GM19438 (cell line): ENCODE data around the gene GCLC.
"Not testable (repeated sequence)": the region's sequence is repeated elsewhere in the genome, so short reads cannot be mapped to it uniquely, and the experiment has no call there.

Experiments
- ATAC-seq: cut with Tn5 transposase; IDR thresholded peaks from one replicate; pipeline ENCODE4 v1.9.1; 2021; ENCODE audit warnings: low read depth; ENCODE audit not compliant: unreplicated experiment

GCLC gene

GRCh38 chr6:53495506-53496499, 49.1 kb downstream of the GCLC start:
- no peak for ATAC-seq

- ATAC-seq, result no peak
Observed at GRCh38 chr6:53494076-53494475, 50.8 kb downstream of the GCLC start.

GRCh38 chr6:53493635-53494025, 51.3 kb downstream of the GCLC start:
- ATAC-seq, result no peak

- ATAC-seq, result no peak
Observed at GRCh38 chr6:53492860-53493634, 51.9 kb downstream of the GCLC start.

- ATAC-seq, result no peak
Observed at GRCh38 chr6:53487080-53487479, 57.8 kb downstream of the GCLC start.

- no peak for ATAC-seq
Observed at GRCh38 chr6:53486679-53487078, 58.2 kb downstream of the GCLC start.

- no peak for ATAC-seq
Observed at GRCh38 chr6:53484476-53485280, 60.2 kb downstream of the GCLC start.

GRCh38 chr6:53483423-53484353, 61.2 kb downstream of the GCLC start:
- ATAC-seq, result no peak

- no peak for ATAC-seq
Observed at GRCh38 chr6:53481323-53481722, 63.6 kb downstream of the GCLC start.

GRCh38 chr6:53480774-53481173, 64.1 kb downstream of the GCLC start:
- ATAC-seq, result not testable (repeated sequence)

GRCh38 chr6:53479871-53480270, 65.0 kb downstream of the GCLC start:
- ATAC-seq, result no peak

- no peak for ATAC-seq
Observed at GRCh38 chr6:53476964-53477363, 67.9 kb downstream of the GCLC start.

- ATAC-seq, result no peak
Observed at GRCh38 chr6:53474010-53474409, 70.9 kb downstream of the GCLC start.

GRCh38 chr6:53469163-53469562, 75.7 kb downstream of the GCLC start:
- ATAC-seq, result no peak

- no peak for ATAC-seq
Observed at GRCh38 chr6:53466257-53466656, 78.6 kb downstream of the GCLC start.

GRCh38 chr6:53465732-53466131, 79.2 kb downstream of the GCLC start:
- no peak for ATAC-seq

GRCh38 chr6:53464927-53465460, 79.9 kb downstream of the GCLC start:
- ATAC-seq, result no peak

- ATAC-seq, result no peak
Observed at GRCh38 chr6:53464483-53464882, 80.4 kb downstream of the GCLC start.

GRCh38 chr6:53461696-53462095, 83.2 kb downstream of the GCLC start:
- no peak for ATAC-seq
